Muscle of back (tissue), 11 donors: ENCODE measurements around the gene TRIAP1. TPM values are rescaled to one million over a fixed set of nuclear protein-coding genes. Genes with fewer than 3 reads are reported as not detected.

ENCODE experiments used
- DNase-seq, 3 donors: peaks; one replicate each; pipeline versions ENCODE4 v3.0.0 to v3.0.0-alpha.2; 2013
- polyA plus RNA-seq, 10 donors: library from polyadenylated mRNA; unstranded; fragments of 120-200 nt; gene quantifications; one replicate each; pipeline ENCODE4 v1.2.1, GENCODE V29; 2013; ENCODE audit not compliant: insufficient read length in 10 of 10

TRIAP1 gene
- polyA plus RNA-seq, 10 donors = 32.4 to 39.7 (median 35.6) TPM

- DNase-seq = no peak
Measured at GRCh38 chr12:120432772-120433525, 13.2 kb downstream of the TRIAP1 start.

- no peak for DNase-seq
Measured at GRCh38 chr12:120429368-120429767, 16.8 kb downstream of the TRIAP1 start.

GRCh38 chr12:120428597-120429229 lies 17.5 kb downstream of the TRIAP1 start:
- no peak for DNase-seq

- no peak for DNase-seq
Measured at GRCh38 chr12:120425797-120426196, 20.4 kb downstream of the TRIAP1 start.

GRCh38 chr12:120422892-120423456 lies 23.2 kb downstream of the TRIAP1 start:
- no peak for DNase-seq

GRCh38 chr12:120421701-120422100 lies 24.5 kb downstream of the TRIAP1 start:
- no peak for DNase-seq

- DNase-seq = no peak
Measured at GRCh38 chr12:120417917-120418580, 28.1 kb downstream of the TRIAP1 start.

GRCh38 chr12:120416490-120417216 lies 29.5 kb downstream of the TRIAP1 start:
- no peak for DNase-seq

GRCh38 chr12:120413901-120414695 lies 32.1 kb downstream of the TRIAP1 start:
- no peak for DNase-seq

- no peak for DNase-seq
Measured at GRCh38 chr12:120412421-120412820, 33.8 kb downstream of the TRIAP1 start.

- DNase-seq = no peak
Measured at GRCh38 chr12:120408771-120409170, 37.4 kb downstream of the TRIAP1 start.

GRCh38 chr12:120406553-120406952 lies 39.6 kb downstream of the TRIAP1 start:
- no peak for DNase-seq

- DNase-seq = no peak
Measured at GRCh38 chr12:120406069-120406468, 40.1 kb downstream of the TRIAP1 start.

- DNase-seq = no peak
Measured at GRCh38 chr12:120404271-120404670, 41.9 kb downstream of the TRIAP1 start.

GRCh38 chr12:120403869-120404268 lies 42.3 kb downstream of the TRIAP1 start:
- DNase-seq = no peak

- no peak for DNase-seq
Measured at GRCh38 chr12:120402217-120402616, 44.0 kb downstream of the TRIAP1 start.

GRCh38 chr12:120399531-120399930 lies 46.7 kb downstream of the TRIAP1 start:
- DNase-seq = no peak

- no peak for DNase-seq
Measured at GRCh38 chr12:120397824-120398540, 48.2 kb downstream of the TRIAP1 start.

- no peak for DNase-seq
Measured at GRCh38 chr12:120394483-120395367, 51.5 kb downstream of the TRIAP1 start.
